ENCODE data around the gene PBX1. TPM values are rescaled to one million over a fixed set of nuclear protein-coding genes. Genes with fewer than 3 reads are reported as not detected.

PBX1 gene
- total and polyA plus RNA-seq, 4 donors, result 7.8 to 112 (median 33.5) TPM

- Histone ChIP-seq H3K4me3 (no peak overlapping the region), H3K4me1 (ENCODE audit: control insufficient read depth in 5 of 5, insufficient read depth in 5 of 5, low read length in 5 of 5) (peaks cover 4 to 36% (median 16%) of the 10 kb centered on the region in 5 donors), H3K9me3 (ENCODE audit: control insufficient read depth in 4 of 4, insufficient read depth in 3 of 4, low read length in 3 of 4) (no peaks in the 10 kb centered on the region), H3K36me3 (ENCODE audit: control insufficient read depth in 4 of 4, insufficient read depth in 4 of 4, low read length in 4 of 4) (peaks cover 0 to 6% (median 2%) of the 10 kb centered on the region in 4 donors), H3K27ac (ENCODE audit: low read depth in 1 of 2, low read length in 1 of 2) (no peak overlapping the region), H3K27me3 (ENCODE audit: control insufficient read depth in 3 of 3, insufficient read depth in 3 of 3, low read length in 2 of 3) (no peaks in the 10 kb centered on the region), H3K9ac (ENCODE audit: insufficient read depth in 1 of 2, low read length in 2 of 2) (no peak overlapping the region)
- DNase-seq (no peak), ATAC-seq (ENCODE audit: insufficient read depth, low FRiP score) (no peak)
- TF ChIP-seq CTCF (IDR thresholded peaks at IDR 0.05; ENCODE audit: control extremely low read depth, extremely low read depth), result no peak
- 81 to 84% methylated on average over 4 of the region's 4 CpGs for WGBS, 2 donors
Measured at GRCh38 chr1:164578479-164579200, 19.7 kb downstream of the PBX1 start.

GRCh38 chr1:164579381-164579780 is 20.4 kb downstream of the PBX1 start:
- no peak for ATAC-seq (ENCODE audit: insufficient read depth, low FRiP score)
- TF ChIP-seq CTCF (IDR thresholded peaks at IDR 0.05; ENCODE audit: control extremely low read depth, extremely low read depth), result no peak
- H3K9me3 ChIP-seq (ENCODE audit: control insufficient read depth in 4 of 4, insufficient read depth in 3 of 4, low read length in 3 of 4), result no peaks in the 10 kb centered on the region
- H3K27me3 ChIP-seq (ENCODE audit: control insufficient read depth in 3 of 3, insufficient read depth in 3 of 3, low read length in 2 of 3), result no peaks in the 10 kb centered on the region
- no peak overlapping the region for H3K4me3 ChIP-seq
- no peak overlapping the region for H3K9ac ChIP-seq (ENCODE audit: insufficient read depth in 1 of 2, low read length in 2 of 2)
- no peak overlapping the region for H3K27ac ChIP-seq (ENCODE audit: low read depth in 1 of 2, low read length in 1 of 2)
- H3K4me1 ChIP-seq (ENCODE audit: control insufficient read depth in 5 of 5, insufficient read depth in 5 of 5, low read length in 5 of 5), result peaks cover 4 to 36% (median 16%) of the 10 kb centered on the region in 5 donors
- peaks cover 0 to 4% (median 1%) of the 10 kb centered on the region in 4 donors for H3K36me3 ChIP-seq (ENCODE audit: control insufficient read depth in 4 of 4, insufficient read depth in 4 of 4, low read length in 4 of 4)
- 78 to 88% methylated on average over 4 of the region's 4 CpGs for WGBS, 2 donors
- DNase-seq, result no peak

- 74 to 85% methylated on average over 1 of the region's 1 CpG for whole genome bisulfite sequencing, 2 donors
- DNase-seq, result no peak
- peaks cover 5 to 44% (median 17%) of the 10 kb centered on the region in 5 donors for H3K4me1 ChIP-seq (ENCODE audit: control insufficient read depth in 5 of 5, insufficient read depth in 5 of 5, low read length in 5 of 5)
- no peaks in the 10 kb centered on the region for H3K27me3 ChIP-seq (ENCODE audit: control insufficient read depth in 3 of 3, insufficient read depth in 3 of 3, low read length in 2 of 3)
- H3K36me3 ChIP-seq (ENCODE audit: control insufficient read depth in 4 of 4, insufficient read depth in 4 of 4, low read length in 4 of 4), result peaks cover 0 to 8% (median 2%) of the 10 kb centered on the region in 4 donors
- H3K4me3 ChIP-seq, result no peak overlapping the region
- H3K9me3 ChIP-seq (ENCODE audit: control insufficient read depth in 4 of 4, insufficient read depth in 3 of 4, low read length in 3 of 4), result no peaks in the 10 kb centered on the region
- no peak for ATAC-seq (ENCODE audit: insufficient read depth, low FRiP score)
- H3K27ac ChIP-seq (ENCODE audit: low read depth in 1 of 2, low read length in 1 of 2), result no peak overlapping the region
- no peak overlapping the region for H3K9ac ChIP-seq (ENCODE audit: insufficient read depth in 1 of 2, low read length in 2 of 2)
- TF ChIP-seq CTCF (IDR thresholded peaks at IDR 0.05; ENCODE audit: control extremely low read depth, extremely low read depth), result no peak
Measured at GRCh38 chr1:164581762-164582161, 22.8 kb downstream of the PBX1 start.

Measured in lung (tissue), 12 donors.